GM18873 (cell line): Measurements from ENCODE around the gene SPEM3.
A peak's percentile ranks its signal among the peaks of the same experiment; 100 is the strongest.

ENCODE experiments used
- ATAC-seq: cut with Tn5 transposase; IDR thresholded peaks from one replicate; pipeline ENCODE4 v1.9.1; 2021; ENCODE audit warnings: mild to moderate bottlenecking, moderate library complexity, moderate number of reproducible peaks; ENCODE audit not compliant: unreplicated experiment, low FRiP score

The SPEM3 gene

DNA sequence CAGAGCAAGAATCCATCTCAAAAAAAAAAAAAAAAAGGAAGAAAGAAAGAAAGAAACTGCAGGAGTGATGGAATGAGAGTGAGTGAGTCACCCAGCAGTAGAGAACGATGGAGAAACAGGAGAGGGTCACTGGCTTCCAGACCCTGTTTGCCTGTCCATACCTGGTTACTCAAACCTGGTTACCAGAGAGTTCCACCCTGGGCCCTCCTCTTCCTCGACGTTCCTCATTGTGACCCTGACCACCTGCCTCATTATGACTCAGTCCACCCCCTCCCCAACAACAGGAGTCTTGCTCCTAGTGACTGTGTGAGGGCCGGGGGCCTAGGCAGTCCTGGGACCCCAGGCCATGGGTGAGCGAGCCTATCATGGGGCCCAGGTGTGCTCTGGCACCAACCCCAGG, at the start of gene SPEM3:
Gene SPEM3, plus strand, starts transcription at position 301 of the 400 bp plus-strand sequence. Its CDS starts 46 bp downstream, at position 347.
- ATAC-seq: no peak

DNA sequence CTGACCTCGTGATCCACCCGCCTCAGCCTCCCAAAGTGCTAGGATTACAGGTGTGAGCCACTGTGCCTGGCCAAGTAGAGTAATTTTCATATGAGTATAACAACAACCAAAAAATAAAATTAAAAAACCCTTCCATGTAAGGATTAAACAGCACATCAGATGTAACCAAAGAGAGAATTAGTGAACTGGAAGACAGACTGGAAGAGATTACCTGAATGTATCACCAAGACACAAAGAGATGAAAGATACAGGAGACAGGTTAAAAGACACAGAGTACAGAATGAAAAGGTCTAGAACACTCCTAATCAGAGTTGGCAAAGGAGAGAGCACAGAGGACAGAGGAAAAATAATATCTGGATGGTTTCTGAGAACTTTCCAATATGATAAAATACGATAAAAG, 49.5 kb upstream of the SPEM3 start:
- no peak for ATAC-seq

DNA sequence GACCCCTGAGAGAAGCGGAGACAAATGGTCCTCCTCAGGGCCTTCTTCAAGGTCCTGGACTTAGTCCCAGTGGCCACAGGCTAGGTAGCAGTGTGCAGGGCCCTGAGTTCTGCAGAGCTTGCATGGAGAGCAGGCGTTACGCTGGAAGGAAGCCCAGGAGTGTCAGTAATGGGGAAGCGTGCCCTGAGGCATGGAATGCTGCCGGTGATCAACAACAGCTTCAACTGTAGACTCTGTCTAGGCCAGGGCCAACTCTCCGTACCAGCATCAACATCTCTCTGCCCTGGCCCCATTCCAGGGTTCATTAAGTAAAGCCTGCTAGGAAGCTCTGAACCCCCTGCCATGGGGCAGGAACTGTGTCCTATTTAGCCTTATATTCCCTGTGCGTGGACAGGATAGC, 48.3 kb upstream of the SPEM3 start:
- no peak for ATAC-seq

DNA sequence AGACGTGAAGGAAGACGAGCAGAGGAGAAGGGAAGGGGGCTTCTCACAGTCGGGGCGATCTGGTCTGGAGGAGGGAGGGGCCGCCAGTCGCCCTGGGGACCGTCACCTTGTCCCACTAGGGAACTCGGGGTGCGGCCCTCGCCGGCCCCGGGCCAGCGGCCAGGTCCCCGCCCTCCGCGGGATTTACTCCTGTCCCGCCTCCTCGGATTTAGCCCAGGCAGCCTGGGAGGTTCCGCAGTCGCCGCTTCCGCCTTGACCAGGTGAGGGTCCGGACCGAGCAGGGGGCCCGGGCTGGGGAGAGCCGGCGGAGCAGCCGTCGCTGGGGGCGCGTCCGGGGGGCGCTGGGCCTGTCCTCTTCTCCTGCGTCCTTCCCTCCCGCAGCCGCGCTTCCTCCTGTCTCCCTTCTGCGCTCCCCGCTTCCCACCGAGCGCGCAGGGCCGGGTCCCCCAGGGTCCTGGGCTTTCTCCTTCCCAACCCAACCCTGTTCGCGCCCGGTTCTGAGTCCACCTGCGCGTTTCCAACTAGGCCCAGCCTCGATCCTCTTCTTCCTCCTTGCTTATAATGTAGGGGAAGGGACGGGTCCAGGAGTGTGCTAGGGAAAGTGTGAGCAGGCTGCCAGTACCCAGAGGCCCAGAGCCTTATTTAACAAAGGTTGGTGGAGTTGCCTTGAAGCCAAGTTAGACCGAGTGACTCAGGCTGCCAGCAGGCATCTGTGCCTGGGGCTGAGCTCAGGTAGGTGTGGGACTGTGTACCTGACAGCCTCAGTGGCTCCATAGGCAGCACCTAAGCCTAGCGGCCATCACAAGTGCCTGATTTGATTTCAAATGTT, 47.6 kb upstream of the SPEM3 start, which contains the start of gene TNK1:
Gene TNK1, plus strand, starts transcription at position 235 of the 829 bp plus-strand sequence. CDS start 1,838 bp downstream, outside the sequence.
- no peak for ATAC-seq

DNA sequence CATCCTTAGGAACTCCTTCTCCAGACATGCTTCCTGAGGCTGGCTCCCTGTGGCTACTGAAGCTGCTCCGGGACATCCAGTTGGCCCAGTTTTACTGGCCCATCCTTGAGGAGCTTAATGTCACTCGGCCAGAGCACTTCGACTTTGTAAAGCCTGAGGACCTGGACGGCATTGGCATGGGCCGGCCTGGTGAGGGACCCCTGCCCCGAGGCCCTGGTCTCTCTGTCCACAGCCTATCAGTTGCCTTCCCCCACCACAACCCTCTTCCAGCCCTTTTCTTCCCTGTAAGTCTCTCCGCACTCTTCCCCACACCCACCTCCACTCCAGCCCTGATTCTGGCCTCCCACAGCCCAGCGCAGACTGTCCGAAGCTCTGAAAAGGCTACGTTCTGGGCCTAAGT, 45.8 kb upstream of the SPEM3 start:
- ATAC-seq: no peak

DNA sequence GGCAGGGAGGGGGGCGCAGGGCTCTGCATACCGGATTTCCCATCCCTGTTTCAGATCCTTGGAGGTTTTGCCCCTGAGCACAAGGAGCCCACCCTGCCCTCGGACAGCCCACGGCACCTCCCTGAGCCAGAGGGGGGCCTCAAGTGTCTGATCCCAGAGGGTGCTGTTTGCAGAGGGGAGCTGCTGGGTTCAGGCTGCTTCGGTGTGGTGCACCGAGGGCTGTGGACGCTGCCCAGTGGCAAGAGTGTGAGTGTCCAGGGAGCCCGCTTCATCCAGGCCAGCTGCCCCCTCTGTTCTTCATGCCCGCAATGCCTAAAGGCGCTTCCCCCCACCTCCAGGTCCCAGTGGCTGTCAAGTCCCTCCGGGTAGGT, 45.3 kb upstream of the SPEM3 start:
- no peak for ATAC-seq

DNA sequence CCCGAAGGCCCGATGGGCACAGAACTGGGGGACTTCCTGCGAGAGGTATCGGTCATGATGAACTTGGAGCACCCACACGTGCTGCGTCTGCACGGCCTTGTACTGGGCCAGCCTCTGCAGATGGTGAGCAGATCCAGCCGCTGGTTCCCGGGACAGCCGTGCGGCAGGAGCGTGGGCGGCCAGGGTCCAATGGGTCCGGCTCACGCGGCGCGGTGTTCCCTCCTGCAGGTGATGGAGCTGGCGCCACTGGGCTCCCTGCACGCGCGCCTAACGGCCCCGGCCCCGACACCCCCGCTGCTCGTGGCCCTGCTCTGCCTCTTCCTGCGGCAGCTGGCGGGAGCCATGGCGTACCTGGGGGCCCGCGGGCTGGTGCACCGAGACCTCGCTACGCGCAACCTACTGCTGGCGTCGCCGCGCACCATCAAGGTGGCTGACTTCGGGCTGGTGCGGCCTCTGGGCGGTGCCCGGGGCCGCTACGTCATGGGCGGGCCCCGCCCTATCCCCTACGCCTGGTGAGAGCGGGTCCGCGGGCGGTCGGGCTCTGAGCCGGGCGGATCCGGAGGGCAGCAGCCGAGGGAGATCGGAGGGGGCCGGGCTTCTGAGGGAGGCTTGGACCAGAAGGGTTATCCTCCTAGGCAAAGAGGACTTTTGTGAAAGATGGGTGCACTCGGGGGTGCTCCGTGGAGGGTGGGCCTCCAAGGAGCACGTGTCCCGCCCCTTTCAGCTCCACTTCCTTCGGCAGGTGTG, 44.7 kb upstream of the SPEM3 start:
- no peak for ATAC-seq

DNA sequence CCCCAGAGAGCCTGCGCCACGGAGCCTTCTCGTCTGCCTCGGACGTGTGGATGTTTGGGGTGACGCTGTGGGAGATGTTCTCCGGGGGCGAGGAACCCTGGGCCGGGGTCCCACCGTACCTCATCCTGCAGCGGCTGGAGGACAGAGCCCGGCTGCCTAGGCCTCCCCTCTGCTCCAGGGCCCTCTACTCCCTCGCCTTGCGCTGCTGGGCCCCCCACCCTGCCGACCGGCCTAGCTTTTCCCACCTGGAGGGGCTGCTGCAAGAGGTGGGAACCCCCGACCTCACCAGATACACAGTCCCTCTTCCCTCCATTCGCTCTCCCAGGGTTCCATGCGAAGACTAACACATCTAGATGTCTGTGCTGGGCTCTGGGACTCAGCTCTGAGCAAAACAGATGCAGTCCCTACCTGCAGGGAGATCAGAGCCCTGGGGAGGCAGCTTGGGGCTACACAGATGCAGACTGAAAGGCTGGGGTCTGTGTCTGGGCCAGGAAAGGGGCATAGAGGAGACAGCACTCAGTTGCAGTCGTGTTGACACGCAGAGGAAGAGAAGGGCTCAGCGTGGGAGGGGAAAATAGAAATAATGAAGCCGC, 44.1 kb upstream of the SPEM3 start:
- no peak for ATAC-seq

DNA sequence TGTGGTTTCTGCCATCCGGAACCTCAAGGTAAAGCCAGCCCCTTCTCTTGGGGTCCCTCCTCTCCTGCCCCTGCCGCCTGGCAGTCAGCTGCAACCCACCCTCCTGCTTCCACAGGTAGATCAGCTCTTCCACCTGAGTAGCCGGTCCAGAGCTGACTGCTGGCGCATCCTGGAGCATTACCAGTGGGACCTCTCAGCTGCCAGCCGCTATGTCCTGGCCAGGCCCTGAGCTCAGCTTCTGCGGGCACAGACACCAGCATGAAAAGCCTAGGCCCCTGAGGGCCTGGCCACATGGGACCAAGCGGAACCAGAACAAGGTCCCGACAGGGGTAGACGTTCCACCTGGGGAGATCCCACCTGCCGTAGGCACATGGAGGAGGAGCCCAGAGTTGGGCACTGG, 39.8 kb upstream of the SPEM3 start:
- no peak for ATAC-seq

DNA sequence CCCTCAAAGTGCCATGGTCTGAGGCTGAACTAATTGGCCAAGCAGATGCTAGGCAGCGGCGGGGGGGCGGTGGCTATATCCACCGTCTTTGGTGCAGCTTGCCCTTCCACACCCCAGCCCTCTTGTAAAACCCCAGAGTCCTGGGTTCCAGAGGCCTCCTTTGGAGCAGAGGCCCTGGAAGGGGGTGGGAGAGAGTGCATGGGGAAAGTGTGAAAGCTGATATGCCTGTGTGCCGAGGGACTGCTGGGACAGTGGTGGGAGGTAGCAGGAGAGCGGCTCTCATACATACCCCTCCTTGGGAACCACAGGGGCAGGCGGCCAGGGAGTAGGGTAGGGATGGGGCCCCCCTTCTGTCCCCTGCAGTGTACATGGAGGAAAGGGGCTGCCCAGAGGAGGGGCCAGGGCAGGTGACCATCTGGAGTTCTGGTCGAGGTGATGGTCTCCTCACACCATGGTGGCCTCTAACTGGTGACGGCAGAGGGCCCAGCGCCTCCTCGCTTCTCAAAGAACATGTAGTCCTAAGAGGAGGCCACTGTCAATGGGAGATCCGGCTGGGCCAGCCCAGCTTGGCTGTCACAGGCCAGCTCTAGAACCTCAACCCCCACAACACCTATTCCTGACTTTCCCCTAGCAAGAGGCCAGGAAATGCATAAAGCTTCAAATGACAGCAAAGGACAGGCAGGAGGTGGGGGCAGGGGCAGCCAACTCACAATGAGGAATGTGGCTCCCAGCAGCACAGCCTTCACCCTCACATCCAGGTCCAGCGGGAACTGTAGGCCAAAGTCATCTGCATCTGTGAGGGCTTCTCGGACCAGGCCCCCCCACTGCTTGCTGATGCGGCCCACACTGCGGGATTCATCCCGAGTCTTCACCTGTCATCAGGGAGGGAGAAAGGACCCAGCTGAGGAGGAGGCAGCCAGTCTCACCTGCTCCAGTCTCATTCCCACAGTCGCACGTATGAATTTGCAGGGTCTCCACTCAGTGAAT, 38.4 kb upstream of the SPEM3 start:
- no peak for ATAC-seq

DNA sequence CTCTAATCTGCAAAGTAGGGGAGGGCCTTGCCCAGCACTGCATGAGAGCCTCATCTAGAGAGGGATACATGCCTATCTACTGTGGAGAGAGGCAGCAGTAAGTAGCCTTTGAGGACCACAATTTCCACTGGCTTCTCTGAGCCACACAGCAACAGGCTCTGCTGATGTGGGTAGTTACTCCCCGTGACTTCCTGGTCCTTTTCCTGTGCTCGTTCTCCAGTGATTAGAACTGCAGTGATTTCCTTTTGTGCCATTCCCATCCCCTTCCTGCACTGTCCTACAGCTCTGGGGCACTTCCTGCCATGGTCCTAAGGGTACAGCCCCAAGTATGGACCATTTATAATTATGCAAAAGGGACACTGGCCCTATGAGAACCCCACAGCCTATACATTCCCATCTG, 37.4 kb upstream of the SPEM3 start:
- ATAC-seq: no peak

DNA sequence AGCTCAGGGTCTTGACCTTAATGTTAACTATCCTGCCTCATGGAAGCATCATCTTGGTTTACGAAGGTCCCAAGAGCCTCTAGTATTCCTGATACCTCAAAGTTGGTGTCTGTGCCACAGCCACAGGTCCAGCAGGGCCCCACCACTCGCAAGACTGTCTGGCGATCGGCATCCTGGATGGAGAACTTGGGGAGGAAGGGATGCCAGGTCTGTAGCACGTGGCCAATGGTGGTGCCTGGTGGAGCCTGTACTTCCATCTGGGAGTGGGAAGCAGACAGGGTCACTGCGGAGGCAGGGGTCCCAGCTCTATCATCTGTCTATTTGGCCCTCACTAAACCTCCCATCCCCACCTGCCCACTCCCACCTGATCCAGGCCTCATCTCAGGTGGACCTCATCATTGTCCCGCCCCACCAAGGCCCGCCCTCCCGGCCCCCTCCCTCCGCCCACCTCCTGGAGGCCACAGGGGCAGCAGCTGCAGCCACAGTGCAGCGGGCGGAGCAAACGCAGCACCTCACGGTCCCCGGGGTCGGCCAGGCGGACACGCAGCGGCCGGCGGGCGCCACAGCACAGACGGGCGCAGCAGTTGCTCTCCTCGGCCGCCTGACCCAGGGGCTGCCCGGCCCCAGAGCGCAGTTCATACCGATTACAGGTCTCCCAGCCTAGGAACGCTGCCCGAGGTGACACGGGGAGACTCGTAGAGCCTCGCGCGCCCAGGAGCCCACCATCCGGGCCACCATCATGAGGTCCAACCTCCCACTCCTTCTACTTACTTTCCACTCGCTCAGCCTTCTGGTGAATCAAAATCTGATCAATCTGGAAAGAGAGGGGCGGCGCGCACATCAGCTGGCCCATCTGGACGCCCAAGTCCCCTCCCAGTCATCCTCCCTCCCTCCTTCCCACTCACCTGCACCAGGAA, 35.7 kb upstream of the SPEM3 start:
- ATAC-seq: no peak

DNA sequence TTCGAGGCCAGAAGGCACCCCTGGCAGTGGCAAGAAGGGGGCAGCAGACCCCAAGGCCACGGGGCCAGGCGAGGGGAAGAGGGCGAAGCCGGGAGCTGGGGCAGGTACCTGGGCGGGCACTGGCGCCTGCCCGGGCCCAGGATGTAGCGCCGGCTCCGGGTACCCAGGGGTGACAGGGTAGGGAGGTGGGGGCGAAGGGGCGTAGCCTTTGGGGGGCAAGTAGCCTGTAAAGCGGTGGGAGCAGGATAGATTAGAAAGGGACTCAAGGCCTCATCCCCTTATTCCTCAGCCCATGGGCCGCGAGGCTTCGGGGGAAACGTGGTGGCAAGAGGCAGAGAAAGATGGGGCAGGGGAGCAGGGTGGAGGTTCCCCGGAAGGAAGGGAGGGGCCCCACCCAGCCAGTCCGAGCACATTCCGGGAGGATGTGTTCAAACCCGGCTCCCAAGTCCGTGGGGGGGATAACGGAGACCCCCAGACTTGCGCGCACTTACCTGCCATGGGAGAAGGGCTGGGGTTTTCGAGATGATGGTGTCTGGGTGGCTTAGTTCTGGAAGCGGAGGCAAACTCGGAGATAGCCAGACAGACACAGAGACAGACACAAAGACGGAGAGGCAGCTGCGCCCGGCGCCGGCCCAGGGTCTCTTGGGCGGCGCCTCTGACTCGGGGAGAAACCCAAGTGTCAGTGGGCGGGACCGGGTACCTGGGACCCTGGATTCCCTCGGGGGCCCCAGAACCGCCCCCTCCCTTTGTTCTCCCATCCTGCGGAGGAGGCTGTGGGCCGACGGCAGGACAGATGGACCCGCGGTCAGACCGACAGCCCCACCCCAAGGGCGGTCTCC, 34.8 kb upstream of the SPEM3 start:
- ATAC-seq: peak; percentile 19

DNA sequence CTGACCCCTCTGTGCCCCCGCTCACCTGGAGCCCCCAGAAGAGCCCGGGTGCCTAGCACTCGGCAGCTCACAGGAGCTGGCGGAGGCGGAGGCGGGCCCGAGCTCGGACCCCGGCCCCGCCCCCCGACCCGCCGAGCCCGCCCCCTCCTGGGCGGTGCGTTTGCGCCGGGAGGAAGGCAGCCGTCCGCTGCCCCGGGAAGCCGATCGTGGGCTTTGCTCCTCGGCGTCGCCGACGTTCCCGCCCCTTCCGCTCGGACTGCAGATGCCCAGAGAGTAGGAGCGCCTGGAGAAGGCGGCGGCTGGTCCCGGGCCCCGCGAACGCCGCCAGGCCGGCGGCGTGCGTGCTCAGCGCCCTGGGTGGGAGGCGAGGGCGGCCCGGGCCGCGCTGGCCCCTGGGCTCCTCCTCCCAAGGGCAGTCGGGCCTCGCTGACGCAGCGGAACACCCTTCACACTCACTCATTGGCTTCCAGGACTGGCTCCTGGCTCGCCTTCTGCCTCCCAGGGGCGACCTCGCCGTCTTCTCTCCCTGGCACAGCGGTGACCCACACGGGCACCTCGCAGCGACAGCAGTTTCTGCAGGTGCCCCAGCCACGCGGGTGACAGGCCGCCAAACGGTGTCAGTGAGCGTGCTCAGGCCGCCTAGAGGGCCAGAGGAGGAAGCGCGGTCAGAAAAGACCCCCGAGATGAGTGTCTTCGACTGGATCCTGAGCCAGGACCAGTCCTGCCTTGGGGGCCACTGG, 34.0 kb upstream of the SPEM3 start, which contains the start of gene PLSCR3:
Gene PLSCR3, minus strand, starts transcription at position 74 of the 740 bp plus-strand sequence. CDS start 415 bp downstream, outside the sequence.
- peak; percentile 47 for ATAC-seq

DNA sequence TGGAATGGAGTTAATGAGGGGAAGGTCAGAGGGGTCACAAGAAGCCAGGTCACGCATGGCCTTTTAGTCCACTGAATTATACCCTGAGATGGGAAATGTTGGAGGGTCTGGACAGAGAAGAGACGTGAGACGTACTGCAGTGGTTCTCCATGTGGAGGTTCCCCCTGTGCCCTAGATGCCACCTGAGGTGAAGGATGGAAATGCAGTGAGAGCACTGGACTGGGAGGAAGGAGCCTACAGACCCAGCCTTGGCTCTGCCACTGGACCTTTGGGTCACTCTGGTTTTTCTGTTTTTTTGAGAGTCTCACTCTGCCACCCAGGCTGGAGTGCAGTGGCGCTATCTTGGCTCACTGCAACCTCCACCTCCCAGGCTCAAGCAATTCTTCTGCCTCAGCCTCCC, 32.5 kb upstream of the SPEM3 start:
- ATAC-seq: no peak

DNA sequence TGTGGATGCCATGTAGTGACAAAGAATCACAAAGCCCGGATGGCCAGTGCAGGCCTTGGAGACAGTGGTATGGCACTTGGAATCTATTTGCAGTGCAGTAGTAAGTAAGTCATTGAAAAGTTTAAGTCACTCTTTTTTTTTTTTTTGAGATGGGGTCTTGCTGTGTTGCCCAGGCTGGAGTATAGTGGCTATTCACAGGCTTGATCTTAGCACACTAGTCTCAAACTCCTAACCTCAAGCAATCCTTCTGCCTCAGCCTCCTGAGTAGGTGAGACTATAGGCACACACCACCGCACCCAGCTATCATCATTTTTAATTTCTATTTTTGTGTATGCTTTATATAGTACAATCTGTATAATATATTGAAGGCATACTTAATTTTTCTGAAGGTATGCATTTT, 30.0 kb upstream of the SPEM3 start:
- no peak for ATAC-seq

DNA sequence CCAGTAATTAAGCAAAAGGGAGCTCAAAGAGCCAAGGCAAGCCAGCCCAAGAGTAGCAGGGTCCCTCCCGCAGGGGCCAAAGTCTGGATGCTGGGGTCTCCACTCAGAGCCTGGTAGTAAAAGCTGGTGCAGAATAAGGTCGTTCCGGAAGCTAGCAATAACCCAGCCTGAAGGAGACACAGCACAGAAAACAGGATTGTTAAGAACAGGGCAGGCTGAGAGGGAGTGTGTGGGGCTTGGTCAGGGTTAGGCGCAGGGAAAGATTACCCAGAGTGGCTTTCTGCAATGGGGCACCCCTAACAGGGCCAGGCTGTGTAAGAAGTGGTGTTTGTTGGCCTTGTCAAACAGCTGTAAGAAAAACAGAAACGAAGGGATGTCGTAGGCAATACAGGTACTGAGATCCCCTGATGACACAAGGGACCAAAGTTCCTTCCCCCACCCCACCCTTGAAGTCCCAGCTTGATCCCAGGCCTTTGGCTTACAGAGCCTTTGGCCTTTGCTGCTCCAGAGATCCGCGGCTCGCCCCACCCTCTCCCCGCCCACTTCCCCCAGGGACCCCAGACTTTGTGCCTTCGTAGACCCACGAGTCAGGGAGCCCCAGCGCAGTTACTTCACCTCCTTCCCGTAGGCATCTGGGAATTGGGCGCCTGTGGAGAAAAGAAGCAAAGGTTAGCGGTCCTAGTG, 25.5 kb upstream of the SPEM3 start:
- ATAC-seq: no peak
